ENCODE measurements around the gene TM9SF3.
A peak's percentile ranks its signal among the peaks of the same experiment; 100 is the strongest.

TM9SF3 gene

DNA sequence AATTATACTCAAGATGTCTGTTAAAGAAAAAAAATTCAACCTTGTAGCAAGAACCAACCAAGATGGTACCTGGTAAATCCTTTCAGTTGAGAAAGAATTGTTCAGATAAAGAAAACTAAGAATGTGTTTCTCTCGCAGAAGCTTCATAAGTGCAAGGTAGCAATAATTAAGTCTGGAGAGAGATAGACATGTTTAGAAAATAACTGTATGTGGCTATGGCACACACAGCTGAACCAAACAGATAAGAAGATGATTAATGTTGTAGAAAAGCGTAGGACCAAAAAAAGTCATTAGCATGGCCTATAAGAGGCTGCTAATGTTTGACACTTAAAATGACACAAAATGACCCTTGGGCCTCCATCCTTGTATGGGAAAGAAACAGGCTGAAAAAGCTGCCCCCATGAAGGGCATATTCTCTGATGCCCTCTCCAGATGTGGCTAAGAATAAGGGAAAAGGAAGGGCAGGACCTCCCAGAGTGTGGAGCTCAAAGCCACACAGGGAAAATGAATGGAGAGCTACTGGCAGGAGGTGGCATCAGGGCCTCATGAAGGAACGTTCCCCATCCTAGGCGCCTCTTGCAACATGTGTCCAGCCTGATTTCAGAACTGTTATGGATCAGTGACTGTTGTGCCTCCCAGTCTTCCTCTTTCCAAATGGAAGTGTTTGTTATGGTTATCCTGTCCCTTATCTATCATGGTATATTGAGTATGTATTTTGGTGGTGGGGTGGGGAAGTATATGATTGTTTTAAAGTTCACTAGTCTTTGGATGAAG, 103.8 kb downstream of the TM9SF3 start:
- Histone ChIP-seq H3K9ac (ENCODE audit: low read length) (no peak overlapping the region), H3K27me3 (replicated peaks; ENCODE audit: insufficient read depth, low read length) (no peaks in the 10 kb centered on the region), H2AFZ (ENCODE audit: low read length) (no peak overlapping the region), H3K9me3 (replicated peaks; ENCODE audit: insufficient read depth, low read length) (no peaks in the 10 kb centered on the region), H3K36me3 (replicated peaks; ENCODE audit: insufficient read depth, low read length) (no peaks in the 10 kb centered on the region), H3K4me2 (ENCODE audit: low read depth, low read length) (no peak overlapping the region), H3K79me2 (ENCODE audit: low read length) (no peaks in the 10 kb centered on the region), H4K20me1 (ENCODE audit: insufficient read depth, low read length) (no peaks in the 10 kb centered on the region), H3K4me3 (ENCODE audit: low read length) (no peak overlapping the region), H3K9me2 (replicated peaks; ENCODE audit: insufficient read depth, low read length) (no peaks in the 10 kb centered on the region), H3K4me1 (ENCODE audit: low read length) (no peaks in the 10 kb centered on the region), H3K27ac (ENCODE audit: low read length) (no peak overlapping the region), H3F3A (ENCODE audit: insufficient read depth, low read length) (no peaks in the 10 kb centered on the region)
- TF ChIP-seq EZH2phosphoT487 (IDR thresholded peaks at IDR 0.05; ENCODE audit: low read length) (no peak), EZH2 (optimal IDR thresholded peaks at IDR 0.05; ENCODE audit: low read depth, low read length) (no peak)
- TF ChIP-seq, protein P1, sequence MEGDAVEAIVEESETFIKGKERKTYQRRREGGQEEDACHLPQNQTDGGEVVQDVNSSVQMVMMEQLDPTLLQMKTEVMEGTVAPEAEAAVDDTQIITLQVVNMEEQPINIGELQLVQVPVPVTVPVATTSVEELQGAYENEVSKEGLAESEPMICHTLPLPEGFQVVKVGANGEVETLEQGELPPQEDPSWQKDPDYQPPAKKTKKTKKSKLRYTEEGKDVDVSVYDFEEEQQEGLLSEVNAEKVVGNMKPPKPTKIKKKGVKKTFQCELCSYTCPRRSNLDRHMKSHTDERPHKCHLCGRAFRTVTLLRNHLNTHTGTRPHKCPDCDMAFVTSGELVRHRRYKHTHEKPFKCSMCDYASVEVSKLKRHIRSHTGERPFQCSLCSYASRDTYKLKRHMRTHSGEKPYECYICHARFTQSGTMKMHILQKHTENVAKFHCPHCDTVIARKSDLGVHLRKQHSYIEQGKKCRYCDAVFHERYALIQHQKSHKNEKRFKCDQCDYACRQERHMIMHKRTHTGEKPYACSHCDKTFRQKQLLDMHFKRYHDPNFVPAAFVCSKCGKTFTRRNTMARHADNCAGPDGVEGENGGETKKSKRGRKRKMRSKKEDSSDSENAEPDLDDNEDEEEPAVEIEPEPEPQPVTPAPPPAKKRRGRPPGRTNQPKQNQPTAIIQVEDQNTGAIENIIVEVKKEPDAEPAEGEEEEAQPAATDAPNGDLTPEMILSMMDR (IDR thresholded peaks at IDR 0.05; ENCODE audit: low read length): no peak
- DNase-seq: no peak

DNA sequence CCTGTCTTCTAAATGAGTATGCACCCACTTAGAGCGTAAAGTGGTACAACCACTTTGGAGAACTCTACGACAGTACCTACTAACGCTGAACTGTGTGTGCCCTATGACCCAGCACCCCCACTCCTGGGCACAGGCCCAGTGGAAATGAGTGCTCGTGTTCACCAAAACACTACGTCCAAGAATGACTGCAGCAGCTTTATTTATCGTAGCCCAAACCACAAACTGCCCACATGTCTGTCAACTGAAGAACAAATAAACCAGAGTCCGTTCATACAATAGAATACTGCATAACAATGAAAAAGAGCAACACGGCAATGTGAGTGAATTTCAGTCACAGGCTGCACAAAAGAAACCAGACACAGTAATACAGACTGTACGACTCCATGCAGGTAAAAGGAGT, 108.5 kb downstream of the TM9SF3 start:
- DNase-seq: no peak
- Histone ChIP-seq H3K4me1 (ENCODE audit: low read length) (no peaks in the 10 kb centered on the region), H3K9ac (ENCODE audit: low read length) (no peak overlapping the region), H3K4me3 (ENCODE audit: low read length) (no peak overlapping the region), H3K27me3 (replicated peaks; ENCODE audit: insufficient read depth, low read length) (no peaks in the 10 kb centered on the region), H3K9me2 (replicated peaks; ENCODE audit: insufficient read depth, low read length) (no peaks in the 10 kb centered on the region), H3K9me3 (replicated peaks; ENCODE audit: insufficient read depth, low read length) (no peaks in the 10 kb centered on the region), H3F3A (ENCODE audit: insufficient read depth, low read length) (no peaks in the 10 kb centered on the region), H3K4me2 (ENCODE audit: low read depth, low read length) (no peak overlapping the region), H3K36me3 (replicated peaks; ENCODE audit: insufficient read depth, low read length) (no peaks in the 10 kb centered on the region), H3K79me2 (ENCODE audit: low read length) (no peaks in the 10 kb centered on the region), H2AFZ (ENCODE audit: low read length) (no peak overlapping the region), H3K27ac (ENCODE audit: low read length) (no peak overlapping the region), H4K20me1 (ENCODE audit: insufficient read depth, low read length) (no peaks in the 10 kb centered on the region)
- TF ChIP-seq EZH2phosphoT487 (IDR thresholded peaks at IDR 0.05; ENCODE audit: low read length) (no peak), EZH2 (optimal IDR thresholded peaks at IDR 0.05; ENCODE audit: low read depth, low read length) (no peak)
- TF ChIP-seq, protein P1 (IDR thresholded peaks at IDR 0.05; ENCODE audit: low read length): no peak

DNA sequence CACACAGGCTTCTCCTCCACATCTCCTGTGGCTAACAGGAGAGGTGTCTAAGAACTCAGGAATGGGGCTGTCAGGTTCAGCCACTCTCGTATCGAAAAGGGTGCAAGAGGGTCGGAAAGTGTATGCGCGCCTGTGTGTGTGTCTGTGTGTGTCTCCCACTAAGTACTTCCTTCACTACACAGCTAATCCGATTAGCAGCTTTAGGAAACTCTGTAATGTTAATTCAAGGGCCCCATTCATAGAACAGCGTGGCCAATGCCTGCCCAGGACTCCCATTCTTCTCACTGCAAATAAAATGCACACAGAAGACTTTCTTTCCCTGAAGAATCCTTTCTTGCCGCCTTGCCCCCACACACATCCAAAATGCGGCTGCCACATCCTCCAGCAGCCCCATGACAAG, 112.9 kb downstream of the TM9SF3 start:
- Histone ChIP-seq H4K20me1 (ENCODE audit: insufficient read depth, low read length) (no peaks in the 10 kb centered on the region), H3K9ac (ENCODE audit: low read length) (no peak overlapping the region), H3K4me3 (ENCODE audit: low read length) (no peak overlapping the region), H3K9me3 (replicated peaks; ENCODE audit: insufficient read depth, low read length) (no peaks in the 10 kb centered on the region), H3K9me2 (replicated peaks; ENCODE audit: insufficient read depth, low read length) (no peaks in the 10 kb centered on the region), H3K4me2 (ENCODE audit: low read depth, low read length) (no peak overlapping the region), H2AFZ (ENCODE audit: low read length) (no peak overlapping the region), H3F3A (ENCODE audit: insufficient read depth, low read length) (no peaks in the 10 kb centered on the region), H3K27ac (ENCODE audit: low read length) (no peak overlapping the region), H3K36me3 (replicated peaks; ENCODE audit: insufficient read depth, low read length) (no peaks in the 10 kb centered on the region), H3K4me1 (ENCODE audit: low read length) (no peaks in the 10 kb centered on the region), H3K27me3 (replicated peaks; ENCODE audit: insufficient read depth, low read length) (no peaks in the 10 kb centered on the region), H3K79me2 (ENCODE audit: low read length) (no peaks in the 10 kb centered on the region)
- DNase-seq: no peak
- no peak for TF ChIP-seq EZH2 (optimal IDR thresholded peaks at IDR 0.05; ENCODE audit: low read depth, low read length)

DNA sequence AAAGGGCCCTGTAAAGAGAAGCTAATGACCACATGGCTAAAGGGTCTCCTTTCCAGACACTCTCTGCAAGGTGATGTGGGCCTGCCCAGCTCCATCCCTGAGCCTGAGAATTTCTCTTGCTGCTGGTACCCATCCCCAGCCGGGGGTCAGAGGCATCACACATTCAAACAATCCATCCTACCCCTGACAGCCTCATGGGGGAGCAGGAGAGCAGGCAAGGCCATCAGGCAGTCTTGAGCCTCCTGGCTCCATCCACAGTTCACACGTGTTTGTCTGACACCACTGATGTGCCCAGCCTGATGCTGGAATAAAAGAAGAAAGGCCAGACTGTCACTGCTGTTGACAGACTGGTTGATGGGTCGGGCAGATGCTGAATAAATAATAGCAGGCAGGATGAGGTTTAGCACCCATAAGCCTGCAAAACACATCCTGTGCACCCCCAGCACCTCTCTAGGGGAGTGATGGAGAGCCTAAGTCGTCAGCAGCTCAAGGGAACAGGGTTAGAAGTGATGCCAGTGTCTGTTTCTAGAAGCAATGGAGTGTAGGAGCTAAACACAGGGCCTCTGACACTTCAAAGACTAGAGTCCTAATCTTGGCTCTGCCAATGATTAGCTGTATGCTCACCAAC, 116.6 kb downstream of the TM9SF3 start:
- Histone ChIP-seq H3K9ac (ENCODE audit: low read length) (no peak overlapping the region), H3K9me3 (replicated peaks; ENCODE audit: insufficient read depth, low read length) (no peaks in the 10 kb centered on the region), H3K4me1 (ENCODE audit: low read length) (no peaks in the 10 kb centered on the region), H3K9me2 (replicated peaks; ENCODE audit: insufficient read depth, low read length) (no peaks in the 10 kb centered on the region), H3F3A (ENCODE audit: insufficient read depth, low read length) (no peaks in the 10 kb centered on the region), H3K4me2 (ENCODE audit: low read depth, low read length) (no peak overlapping the region), H3K36me3 (replicated peaks; ENCODE audit: insufficient read depth, low read length) (no peaks in the 10 kb centered on the region), H3K27me3 (replicated peaks; ENCODE audit: insufficient read depth, low read length) (no peaks in the 10 kb centered on the region), H4K20me1 (ENCODE audit: insufficient read depth, low read length) (no peaks in the 10 kb centered on the region), H3K79me2 (ENCODE audit: low read length) (no peaks in the 10 kb centered on the region), H3K4me3 (ENCODE audit: low read length) (no peak overlapping the region), H2AFZ (ENCODE audit: low read length) (no peak overlapping the region), H3K27ac (ENCODE audit: low read length) (no peak overlapping the region)
- DNase-seq: peak; percentile 10
- TF ChIP-seq, protein P1 (IDR thresholded peaks at IDR 0.05; ENCODE audit: low read length): peak; percentile 64
- TF ChIP-seq EZH2 (optimal IDR thresholded peaks at IDR 0.05; ENCODE audit: low read depth, low read length) (no peak), EZH2phosphoT487 (IDR thresholded peaks at IDR 0.05; ENCODE audit: low read length) (no peak)

Measured in MM.1S (cell line).